Common myeloid progenitor, CD34-positive (primary cell): ENCODE results near the gene MAP2K2.
"Not testable (repeated sequence)": the region's sequence is repeated elsewhere in the genome, so short reads cannot be mapped to it uniquely, and the experiment has no call there.

Experiments used
- CTCF ChIA-PET: fragments of 350-600 bp; sonication (Branson Sonifier 250); formaldehyde crosslinking; loops from one replicate; lab custom pipeline; 2021; ENCODE audit warnings: antibody characterized with exemption; lab: Charles Lee
- POLR2A ChIA-PET: fragments of 350-600 bp; sonication (Branson Sonifier 250); formaldehyde crosslinking; loops from one replicate; lab custom pipeline; 2021; ENCODE audit warnings: antibody characterized with exemption; lab: Charles Lee
- DNase-seq, 3 donors: peaks; one replicate each; pipeline versions ENCODE4 v3.0.0 to v3.0.0-alpha.2; 2013
- H3K27ac ChIP-seq, 2 experiments: 1 replicate in 1 of 2; 2 replicates in 1 of 2; pipeline ENCODE4 v1.7.0; 2013; ENCODE audit warnings: inconsistent platforms in 2 of 2, low read length in 2 of 2, mild to moderate bottlenecking in 2 of 2, low read depth in 1 of 2, moderate library complexity in 1 of 2; ENCODE audit not compliant: severe bottlenecking in 2 of 2, insufficient read depth in 1 of 2, poor library complexity in 1 of 2
- H3K27me3 ChIP-seq, 5 experiments: replicated peaks in 2 of 5; 1 replicate in 3 of 5; 2 replicates in 2 of 5; pipeline versions ENCODE4 v1.6.1 to v1.7.0; 2013; ENCODE audit warnings: low read length in 4 of 5, mild to moderate bottlenecking in 2 of 5, moderate library complexity in 2 of 5, inconsistent platforms in 1 of 5; ENCODE audit not compliant: insufficient read depth in 5 of 5, control insufficient read depth in 4 of 5
- H3K36me3 ChIP-seq, 4 experiments: 1 replicate in 2 of 4; 2 replicates in 2 of 4; pipeline versions ENCODE4 v1.6.1 to v1.7.0; 2013; ENCODE audit warnings: low read length in 3 of 4, control low read depth in 1 of 4, mild to moderate bottlenecking in 1 of 4; ENCODE audit not compliant: control insufficient read depth in 4 of 4, insufficient read depth in 4 of 4
- H3K4me1 ChIP-seq, 4 experiments: 1 replicate in 3 of 4; 2 replicates in 1 of 4; pipeline versions ENCODE4 v1.6.1 to v1.7.1; 2013; ENCODE audit warnings: low read length in 3 of 4, mild to moderate bottlenecking in 3 of 4, control low read depth in 1 of 4, inconsistent platforms in 1 of 4, moderate library complexity in 1 of 4; ENCODE audit not compliant: control insufficient read depth in 4 of 4, insufficient read depth in 4 of 4; ENCODE audit errors: control extremely low read depth in 1 of 4
- H3K4me3 ChIP-seq, 7 experiments: 1 replicate in 4 of 7; 2 replicates in 3 of 7; pipeline versions ENCODE4 v1.5.1 to v1.7.0; 2013; ENCODE audit warnings: mild to moderate bottlenecking in 7 of 7, low read length in 6 of 7, moderate library complexity in 6 of 7, inconsistent platforms in 2 of 7, low read depth in 2 of 7, control low read depth in 1 of 7; ENCODE audit not compliant: insufficient read depth in 4 of 7, control insufficient read depth in 1 of 7; ENCODE audit errors: extremely low read depth in 1 of 7
- H3K9me3 ChIP-seq, 5 experiments: 1 replicate in 4 of 5; 2 replicates in 1 of 5; pipeline versions ENCODE4 v1.6.1 to v1.7.1; 2013; ENCODE audit warnings: low read length in 4 of 5, mild to moderate bottlenecking in 2 of 5, inconsistent platforms in 1 of 5, low read depth in 1 of 5, moderate library complexity in 1 of 5; ENCODE audit not compliant: control insufficient read depth in 4 of 5, insufficient read depth in 2 of 5; ENCODE audit errors: control extremely low read depth in 1 of 5
- WGBS: methylation state at CpG from one replicate; pipeline ENCODE4 v1.1.5; 2013; ENCODE audit not compliant: insufficient coverage; 5-methylcytosine and 5-hydroxymethylcytosine counted together

The MAP2K2 gene

GRCh38 chr19:4142916-4143315 lies 19.0 kb upstream of the MAP2K2 start:
- not testable (repeated sequence) for H3K4me3 ChIP-seq, DNase-seq, H3K36me3 ChIP-seq, H3K9me3 ChIP-seq, H3K4me1 ChIP-seq, H3K27ac ChIP-seq
- POLR2A ChIA-PET, result interaction anchor here (0.6 kb wide), 1 partner anchor 10 kb away, joined by 6 read pairs; no protein-coding TSS in a partner anchor
- WGBS, result no CpG with 5 or more reads among the region's 1 CpG
- CTCF ChIA-PET, result interaction anchor here (1.5 kb wide), 1 partner anchor 11 kb away, joined by 3 read pairs; no protein-coding TSS in a partner anchor
- H3K27me3 ChIP-seq, result peaks cover 0 to 12% (median 8%) of the 10 kb centered on the region in 5 experiments

GRCh38 chr19:4140237-4140711 lies 16.4 kb upstream of the MAP2K2 start:
- peak; percentile 54 to 61 (median 57) for DNase-seq
- ChIA-PET CTCF (interaction anchor here (0.6 to 2.8 kb wide), 19 partner anchors 8 to 155 kb away, joined by 3 to 17 read pairs (median 4); partner anchors contain the start of genes CREB3L3 and EEF2), POLR2A (interaction anchor here (0.6 kb wide), 3 partner anchors 38 to 1222 kb away, joined by 3 to 6 read pairs (median 3); no protein-coding TSS in a partner anchor)
- Histone ChIP-seq H3K4me3 (no peak overlapping the region), H3K9me3 (no peaks in the 10 kb centered on the region), H3K4me1 (peaks cover 0 to 3% (median 0%) of the 10 kb centered on the region in 4 experiments), H3K36me3 (no peaks in the 10 kb centered on the region), H3K27me3 (peaks cover 0 to 4% (median 4%) of the 10 kb centered on the region in 5 experiments), H3K27ac (no peak overlapping the region)
- WGBS, result no CpG with 5 or more reads among the region's 12 CpGs

GRCh38 chr19:4139614-4140236 lies 15.8 kb upstream of the MAP2K2 start:
- Histone ChIP-seq H3K4me3 (no peak overlapping the region), H3K9me3 (no peaks in the 10 kb centered on the region), H3K4me1 (peaks cover 0 to 3% (median 0%) of the 10 kb centered on the region in 4 experiments), H3K27ac (no peak overlapping the region), H3K36me3 (no peaks in the 10 kb centered on the region), H3K27me3 (peaks cover 0 to 4% (median 3%) of the 10 kb centered on the region in 5 experiments)
- WGBS, result 39% methylated on average over 14 of the region's 14 CpGs
- POLR2A ChIA-PET, result interaction anchor here (0.6 to 1.0 kb wide), 3 partner anchors 36 to 132 kb away, joined by 3 to 6 read pairs (median 4); partner anchors contain the start of gene PIAS4
- CTCF ChIA-PET, result interaction anchor here (0.6 to 2.8 kb wide), 17 partner anchors 9 to 154 kb away, joined by 3 to 17 read pairs (median 4); partner anchors contain the start of genes CREB3L3 and EEF2
- peak; percentile 63 to 72 (median 65) for DNase-seq

- no peak for DNase-seq
- no peak overlapping the region for H3K27ac ChIP-seq
- H3K4me3 ChIP-seq, result no peak overlapping the region
- ChIA-PET POLR2A (interaction anchor here (0.7 kb wide), 1 partner anchor 73 kb away, joined by 3 read pairs; no protein-coding TSS in a partner anchor), CTCF (interaction anchor here (1.4 to 2.8 kb wide), 4 partner anchors 15 to 63 kb away, joined by 3 to 17 read pairs (median 11); partner anchors contain the start of gene CREB3L3)
- 93% methylated on average over 3 of the region's 5 CpGs for WGBS
- H3K27me3 ChIP-seq, result no peaks in the 10 kb centered on the region
- peaks cover 0 to 3% (median 0%) of the 10 kb centered on the region in 4 experiments for H3K4me1 ChIP-seq
- no peaks in the 10 kb centered on the region for H3K9me3 ChIP-seq
- H3K36me3 ChIP-seq, result no peaks in the 10 kb centered on the region
Measured at GRCh38 chr19:4138445-4138844, 14.5 kb upstream of the MAP2K2 start.

- Histone ChIP-seq H3K4me3 (no peak overlapping the region), H3K9me3 (no peaks in the 10 kb centered on the region), H3K36me3 (no peaks in the 10 kb centered on the region), H3K4me1 (peaks cover 0 to 3% (median 0%) of the 10 kb centered on the region in 4 experiments), H3K27ac (no peak overlapping the region), H3K27me3 (no peaks in the 10 kb centered on the region)
- no peak for DNase-seq
- POLR2A ChIA-PET, result interaction anchor here (0.6 kb wide), 1 partner anchor 153 kb away, joined by 3 read pairs; no protein-coding TSS in a partner anchor
- CTCF ChIA-PET, result interaction anchor here (1.6 kb wide), 1 partner anchor 75 kb away, joined by 3 read pairs; no protein-coding TSS in a partner anchor
- WGBS, result 94% methylated on average over 2 of the region's 8 CpGs
Measured at GRCh38 chr19:4136680-4137088, 12.8 kb upstream of the MAP2K2 start.

GRCh38 chr19:4135386-4135785 lies 11.5 kb upstream of the MAP2K2 start:
- WGBS, result 94% methylated on average over 3 of the region's 9 CpGs
- not testable (repeated sequence) for DNase-seq
- CTCF ChIA-PET, result interaction anchor here (0.6 kb wide), 1 partner anchor 1927 kb away, joined by 4 read pairs; no protein-coding TSS in a partner anchor

More at GRCh38 chr19:4135386-4135785, 11.5 kb upstream of the MAP2K2 start:
- H3K36me3 ChIP-seq, H3K9me3 ChIP-seq, H3K4me1 ChIP-seq, H3K4me3 ChIP-seq, H3K27me3 ChIP-seq, H3K27ac ChIP-seq: not testable (repeated sequence)
- POLR2A ChIA-PET, result interaction anchor here (0.6 kb wide), 1 partner anchor 18 kb away, joined by 3 read pairs; no protein-coding TSS in a partner anchor
